GM12801 (cell line): ENCODE measurements around the gene F8.

Source experiments
- CTCF ChIP-seq: IDR thresholded peaks from one replicate; pipeline ENCODE4 v1.5.1; 2011; ENCODE audit warnings: control low read depth; ENCODE audit not compliant: insufficient read length; ENCODE audit errors: extremely low read depth

The F8 gene

GRCh38 chrX:154988719-154989118 is 33.8 kb downstream of the F8 start:
- no peak for TF ChIP-seq CTCF

GRCh38 chrX:154987940-154988339 is 34.6 kb downstream of the F8 start:
- TF ChIP-seq CTCF, result no peak

GRCh38 chrX:154986826-154987575 is 35.5 kb downstream of the F8 start:
- TF ChIP-seq CTCF, result no peak

GRCh38 chrX:154981116-154981411 is 41.5 kb downstream of the F8 start:
- no peak for TF ChIP-seq CTCF

- no peak for TF ChIP-seq CTCF
Measured at GRCh38 chrX:154980330-154981115, 42.0 kb downstream of the F8 start.

- TF ChIP-seq CTCF, result no peak
Measured at GRCh38 chrX:154979629-154980028, 42.9 kb downstream of the F8 start.

GRCh38 chrX:154968353-154968752 is 54.2 kb downstream of the F8 start:
- TF ChIP-seq CTCF, result no peak
